Fibroblast of skin of left biceps (primary cell): ENCODE data around the gene NAV2.

ENCODE experiments used
- DNase-seq, 2 experiments: peaks; one replicate each; pipeline ENCODE4 v3.0.0-alpha.2; 2013; ENCODE audit warnings: low read depth in 2 of 2

NAV2 gene

DNA sequence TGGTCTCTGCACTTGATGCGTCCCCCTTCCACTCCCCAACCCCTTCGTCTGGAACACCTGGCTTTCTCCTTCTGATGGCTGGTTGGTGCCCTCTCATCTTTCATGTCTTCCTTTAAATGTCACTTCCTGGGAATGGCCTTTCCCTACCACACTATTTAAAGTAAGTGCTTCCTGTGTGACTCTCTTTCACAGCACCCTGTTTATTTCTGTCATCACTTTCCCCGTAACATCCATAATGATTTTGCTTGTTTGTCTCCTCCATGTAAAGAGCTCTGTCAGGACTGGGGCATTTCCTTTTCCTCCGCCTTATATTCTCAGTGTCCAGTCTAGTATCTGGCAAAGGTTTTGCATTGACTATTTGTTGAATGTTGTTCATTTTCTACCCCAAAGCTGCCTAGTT is 304.7 kb downstream of the NAV2 start:
- DNase-seq, result no peak

- no peak for DNase-seq
These were observed 307.6 kb downstream of the NAV2 start for GRCh38 chr11:20020198-20020597.

DNA sequence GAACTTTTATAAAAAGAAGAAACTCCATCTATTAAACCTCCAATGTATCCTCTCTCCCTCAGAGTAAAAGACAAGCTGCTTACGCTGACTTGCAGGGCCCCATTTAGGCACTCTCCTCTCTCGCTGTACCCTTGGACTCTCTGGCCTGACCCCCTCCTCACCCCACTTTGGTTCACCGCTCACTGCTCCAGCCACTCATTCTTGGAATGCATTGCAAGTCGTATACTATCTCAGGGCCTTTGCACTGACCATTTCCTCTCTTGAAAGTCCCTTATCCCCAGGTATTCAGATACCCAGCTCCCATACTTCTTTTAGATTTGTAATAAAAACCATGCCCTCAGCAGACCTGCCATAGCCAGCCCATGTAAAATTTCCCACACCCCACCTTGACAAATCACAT is 308.1 kb downstream of the NAV2 start:
- DNase-seq, result no peak

DNA sequence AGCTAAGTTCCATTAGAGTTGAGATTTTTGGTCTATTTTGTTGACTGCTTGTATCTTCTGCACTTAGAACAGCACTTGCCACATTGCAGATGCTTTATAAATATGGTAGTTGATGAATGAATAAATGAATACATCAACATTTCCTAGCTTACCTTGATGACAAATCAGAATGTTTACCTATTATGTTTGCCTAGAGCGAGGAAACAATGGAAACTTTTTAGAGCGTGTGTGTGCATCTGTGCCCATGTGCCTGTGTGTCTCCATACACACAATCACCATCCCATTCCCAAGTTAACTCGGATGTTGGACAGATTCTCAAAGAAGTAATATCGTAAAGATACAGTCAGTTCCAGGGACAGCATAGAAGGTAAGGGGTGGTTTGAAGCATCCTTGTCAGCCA is 308.6 kb downstream of the NAV2 start:
- DNase-seq, result no peak

- DNase-seq, result no peak
These were observed 309.2 kb downstream of the NAV2 start for GRCh38 chr11:20021771-20022362.

- peak in 1 of 2 experiments; percentile 12 for DNase-seq
These were observed 309.9 kb downstream of the NAV2 start for GRCh38 chr11:20022363-20023081.

DNA sequence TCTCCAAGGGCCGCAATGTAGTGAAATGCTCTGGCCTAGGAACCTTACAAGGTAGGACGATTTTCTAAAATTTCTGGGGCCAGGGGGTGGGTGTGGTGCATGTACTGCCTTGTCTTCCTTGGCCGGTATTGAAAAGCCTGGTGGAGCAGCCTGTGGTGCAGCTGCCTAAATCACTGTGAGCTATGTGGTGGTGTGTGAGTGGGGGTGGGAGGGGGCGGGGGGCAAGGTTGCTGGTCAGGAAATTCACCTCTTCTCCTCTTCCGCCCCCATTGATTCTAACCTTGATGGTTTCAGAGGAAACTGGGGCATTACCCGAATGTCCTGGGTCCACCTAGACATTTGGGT is 310.4 kb downstream of the NAV2 start:
- no peak for DNase-seq

GRCh38 chr11:20024172-20024935 is 311.7 kb downstream of the NAV2 start:
- DNase-seq, result no peak

DNA sequence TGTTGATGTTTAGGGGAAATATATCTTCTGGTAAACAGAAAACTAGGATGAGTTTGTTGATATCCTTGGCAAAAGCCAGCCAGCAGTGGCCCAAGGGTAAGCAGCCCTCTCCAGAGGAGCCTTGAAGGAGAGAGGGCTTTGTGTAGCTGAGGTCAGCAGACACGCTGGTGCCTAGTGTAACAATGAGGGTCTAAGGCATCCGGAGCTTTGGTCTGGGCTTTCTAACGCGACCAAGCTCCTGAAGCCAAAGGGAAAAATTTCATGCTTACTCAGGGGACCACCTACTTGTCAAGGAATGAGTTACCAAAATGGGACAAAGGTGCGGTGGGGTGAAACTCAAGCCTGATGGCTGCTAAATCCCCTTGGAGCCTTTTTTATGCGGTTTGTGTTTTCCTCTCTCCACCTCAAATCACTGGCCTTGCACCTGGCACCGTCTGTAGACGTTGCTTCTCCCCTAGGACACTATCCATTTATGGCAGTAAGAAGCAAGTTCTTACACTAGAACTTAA is 312.7 kb downstream of the NAV2 start:
- no peak for DNase-seq

- no peak for DNase-seq
These were observed 314.3 kb downstream of the NAV2 start for GRCh38 chr11:20026629-20027555.

GRCh38 chr11:20027556-20028013 is 314.9 kb downstream of the NAV2 start:
- no peak for DNase-seq

DNA sequence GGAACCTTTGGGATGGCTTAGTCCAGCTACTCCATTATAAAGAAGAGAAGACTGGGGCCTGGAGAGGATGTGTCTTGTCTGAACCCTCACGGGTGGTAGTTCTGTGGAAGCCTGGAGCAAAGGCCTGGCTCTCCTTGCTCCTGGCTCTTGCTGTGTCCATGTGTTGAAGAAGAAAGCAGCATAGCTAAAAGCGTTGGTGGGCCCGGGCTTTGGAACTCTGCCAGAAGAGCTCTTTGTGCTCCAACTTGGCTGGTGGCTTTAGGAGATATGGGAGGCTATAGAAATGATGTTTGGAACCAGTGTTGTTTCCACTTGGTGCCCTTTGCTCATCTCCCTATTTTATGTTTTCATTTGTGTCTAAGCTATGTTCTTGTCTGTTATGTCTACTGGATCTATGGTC is 316.6 kb downstream of the NAV2 start:
- no peak for DNase-seq

DNA sequence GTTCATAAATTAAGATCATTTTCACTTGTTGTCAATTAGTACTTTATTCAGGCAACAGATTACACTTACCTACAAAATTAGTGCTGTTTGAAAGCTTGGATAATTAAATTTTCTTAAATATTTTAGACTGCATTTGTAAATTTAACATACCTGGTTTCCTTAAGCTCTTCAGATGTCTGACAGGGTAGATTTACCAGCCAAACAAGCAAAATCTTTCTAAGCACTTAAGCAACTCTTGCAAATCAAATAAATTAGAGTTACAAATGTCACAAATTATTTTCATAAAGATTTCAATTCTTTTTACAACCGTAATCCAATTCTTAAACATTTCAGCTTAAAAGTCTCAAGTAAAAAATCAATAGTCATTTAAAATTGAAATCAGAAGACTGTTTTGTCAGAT is 317.8 kb downstream of the NAV2 start:
- DNase-seq, result no peak

GRCh38 chr11:20031155-20032001 is 318.7 kb downstream of the NAV2 start:
- DNase-seq, result peak; percentile 75 to 76

GRCh38 chr11:20032127-20032526 is 319.5 kb downstream of the NAV2 start:
- DNase-seq, result no peak

GRCh38 chr11:20032577-20033260 is 320.1 kb downstream of the NAV2 start:
- DNase-seq, result no peak

- DNase-seq, result no peak
These were observed 321.2 kb downstream of the NAV2 start for GRCh38 chr11:20033806-20034205.

GRCh38 chr11:20034941-20035340 is 322.3 kb downstream of the NAV2 start:
- DNase-seq, result no peak

GRCh38 chr11:20035375-20035700 is 322.7 kb downstream of the NAV2 start:
- no peak for DNase-seq
